ENCODE results near the gene SLIT3. TPM values are rescaled to one million over a fixed set of nuclear protein-coding genes. Genes with fewer than 3 reads are reported as not detected.

Gene SLIT3
- total RNA-seq, 4 donors from 2014 or later = 41.1 to 86.6 (median 62.7) TPM

DNA sequence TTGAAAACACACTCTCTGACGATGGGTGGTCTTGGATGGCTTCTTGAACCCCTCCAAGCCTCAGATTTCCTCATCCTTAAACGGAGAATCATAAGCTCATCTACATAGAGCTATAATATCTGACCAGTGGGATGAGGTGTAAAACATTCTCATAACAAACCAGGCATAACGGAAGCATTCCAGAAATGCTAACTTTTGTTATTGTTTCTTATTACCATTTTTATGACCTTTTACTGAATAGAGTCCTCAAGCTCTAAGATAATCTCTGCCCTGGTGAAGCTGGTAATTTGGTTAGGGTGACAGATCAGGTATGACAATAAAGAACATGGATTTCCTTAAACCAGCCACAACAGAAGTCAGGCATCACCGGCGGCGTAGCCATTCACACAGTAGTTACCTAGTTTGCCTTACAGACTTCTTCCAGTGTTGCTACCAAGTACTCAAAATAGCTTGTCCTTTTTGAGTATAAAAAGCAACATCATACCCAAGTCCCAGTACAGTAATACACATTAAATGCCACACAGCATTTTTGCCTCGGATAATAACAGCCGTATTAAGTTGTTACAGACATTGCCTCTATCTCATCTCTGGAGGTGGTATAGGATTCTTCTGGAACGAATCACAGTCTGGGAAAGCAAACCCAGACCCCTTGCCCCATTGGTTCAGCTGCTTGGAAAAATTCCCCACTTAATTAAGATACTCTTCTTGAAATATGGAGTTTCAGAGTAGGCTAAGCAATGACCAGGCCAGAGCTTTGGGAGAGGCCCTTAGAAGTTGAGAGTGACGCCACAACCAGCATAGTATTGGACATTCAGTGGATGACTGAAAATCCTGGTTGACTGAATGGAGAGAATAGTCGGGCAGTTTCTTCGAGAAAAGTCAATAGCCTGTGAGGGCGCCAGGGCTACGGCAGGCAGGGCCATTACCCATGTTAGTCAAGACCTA is 252.5 kb downstream of the SLIT3 start:
- TF ChIP-seq, protein P1, sequence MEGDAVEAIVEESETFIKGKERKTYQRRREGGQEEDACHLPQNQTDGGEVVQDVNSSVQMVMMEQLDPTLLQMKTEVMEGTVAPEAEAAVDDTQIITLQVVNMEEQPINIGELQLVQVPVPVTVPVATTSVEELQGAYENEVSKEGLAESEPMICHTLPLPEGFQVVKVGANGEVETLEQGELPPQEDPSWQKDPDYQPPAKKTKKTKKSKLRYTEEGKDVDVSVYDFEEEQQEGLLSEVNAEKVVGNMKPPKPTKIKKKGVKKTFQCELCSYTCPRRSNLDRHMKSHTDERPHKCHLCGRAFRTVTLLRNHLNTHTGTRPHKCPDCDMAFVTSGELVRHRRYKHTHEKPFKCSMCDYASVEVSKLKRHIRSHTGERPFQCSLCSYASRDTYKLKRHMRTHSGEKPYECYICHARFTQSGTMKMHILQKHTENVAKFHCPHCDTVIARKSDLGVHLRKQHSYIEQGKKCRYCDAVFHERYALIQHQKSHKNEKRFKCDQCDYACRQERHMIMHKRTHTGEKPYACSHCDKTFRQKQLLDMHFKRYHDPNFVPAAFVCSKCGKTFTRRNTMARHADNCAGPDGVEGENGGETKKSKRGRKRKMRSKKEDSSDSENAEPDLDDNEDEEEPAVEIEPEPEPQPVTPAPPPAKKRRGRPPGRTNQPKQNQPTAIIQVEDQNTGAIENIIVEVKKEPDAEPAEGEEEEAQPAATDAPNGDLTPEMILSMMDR (IDR thresholded peaks at IDR 0.05) = no peak
- TF ChIP-seq EP300 (IDR thresholded peaks at IDR 0.05) (no peak), POLR2AphosphoS5 (IDR thresholded peaks at IDR 0.05) (no peak), POLR2A (IDR thresholded peaks at IDR 0.05; ENCODE audit: low read depth) (no peak)
- no peaks in the 10 kb centered on the region for H3K36me3 ChIP-seq
- H3K4me1 ChIP-seq = peaks cover 0 to 14% (median 10%) of the 10 kb centered on the region in 4 donors
- no peak for DNase-seq (ENCODE audit: extremely low spot score)
- intact Hi-C loops (cut with DNase I) = no loop called here
- H3K27me3 ChIP-seq = no peaks in the 10 kb centered on the region
- no peaks in the 10 kb centered on the region for H3K9me3 ChIP-seq
- H3K27ac ChIP-seq (replicated peaks in 1 of 4) = no peak overlapping the region
- H3K4me3 ChIP-seq = no peak overlapping the region
- WGBS = 93% methylated on average over 14 of the region's 14 CpGs

DNA sequence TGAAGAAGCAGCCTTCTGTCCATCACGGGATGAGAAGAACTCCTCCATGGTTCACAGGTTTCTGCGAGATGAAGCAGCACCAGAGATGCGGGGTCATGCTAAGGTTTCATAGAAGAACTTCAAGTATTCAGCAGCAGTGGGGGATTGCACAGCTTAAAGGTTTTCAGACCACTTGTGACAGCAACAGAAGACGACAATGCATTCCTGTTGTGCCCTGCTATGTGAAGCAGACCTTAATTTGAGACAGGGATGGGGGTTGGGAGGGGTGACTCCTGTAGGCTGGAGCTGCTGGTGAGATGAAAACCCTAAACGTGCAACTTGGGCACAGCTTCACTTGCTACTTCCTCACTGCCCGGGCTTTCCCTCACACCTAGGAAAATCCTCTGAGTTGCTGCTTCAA is 256.0 kb downstream of the SLIT3 start:
- H3K36me3 ChIP-seq = no peaks in the 10 kb centered on the region
- WGBS = 81% methylated on average over 6 of the region's 6 CpGs
- H3K27ac ChIP-seq (replicated peaks in 1 of 4) = no peak overlapping the region
- no peaks in the 10 kb centered on the region for H3K27me3 ChIP-seq
- no peak for DNase-seq (ENCODE audit: extremely low spot score)
- peaks cover 0 to 4% (median under 1%) of the 10 kb centered on the region in 4 donors for H3K4me1 ChIP-seq
- no peak overlapping the region for H3K4me3 ChIP-seq
- H3K9me3 ChIP-seq = no peaks in the 10 kb centered on the region
- intact Hi-C loops (cut with DNase I) = no loop called here
- TF ChIP-seq POLR2A (IDR thresholded peaks at IDR 0.05; ENCODE audit: low read depth) = no peak
- TF ChIP-seq, protein P1 (IDR thresholded peaks at IDR 0.05) = no peak
- TF ChIP-seq EP300 (IDR thresholded peaks at IDR 0.05) = no peak
- no peak for TF ChIP-seq POLR2AphosphoS5 (IDR thresholded peaks at IDR 0.05)

DNA sequence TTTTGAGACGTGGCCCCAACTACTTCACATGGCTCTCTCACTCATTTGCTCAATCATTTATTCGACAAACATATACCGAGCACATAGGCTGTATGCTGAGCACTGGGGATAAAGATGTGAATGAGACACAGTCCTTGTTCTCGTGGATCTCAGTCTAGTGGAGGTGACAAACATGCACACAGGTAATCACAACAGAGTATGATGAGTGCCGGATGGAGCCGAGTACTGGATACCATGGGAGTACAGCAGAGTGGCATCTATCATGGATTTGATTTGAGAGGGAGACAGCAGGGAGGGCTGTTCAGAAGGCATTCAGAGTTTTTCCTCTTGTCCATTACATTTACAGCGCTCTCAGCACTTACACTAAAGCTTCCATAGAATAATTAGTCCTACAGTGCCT is 259.8 kb downstream of the SLIT3 start:
- Histone ChIP-seq H3K27me3 (no peaks in the 10 kb centered on the region), H3K9me3 (no peaks in the 10 kb centered on the region), H3K4me1 (peaks cover 0 to 7% (median 2%) of the 10 kb centered on the region in 4 donors), H3K27ac (replicated peaks in 1 of 4) (no peak overlapping the region), H3K36me3 (no peaks in the 10 kb centered on the region), H3K4me3 (no peak overlapping the region)
- TF ChIP-seq, protein P1 (IDR thresholded peaks at IDR 0.05) = no peak
- no peak for TF ChIP-seq POLR2AphosphoS5 (IDR thresholded peaks at IDR 0.05)
- no peak for TF ChIP-seq POLR2A (IDR thresholded peaks at IDR 0.05; ENCODE audit: low read depth)
- intact Hi-C loops (cut with DNase I) = no loop called here
- no peak for DNase-seq (ENCODE audit: extremely low spot score)
- 93% methylated on average over 7 of the region's 7 CpGs for WGBS

DNA sequence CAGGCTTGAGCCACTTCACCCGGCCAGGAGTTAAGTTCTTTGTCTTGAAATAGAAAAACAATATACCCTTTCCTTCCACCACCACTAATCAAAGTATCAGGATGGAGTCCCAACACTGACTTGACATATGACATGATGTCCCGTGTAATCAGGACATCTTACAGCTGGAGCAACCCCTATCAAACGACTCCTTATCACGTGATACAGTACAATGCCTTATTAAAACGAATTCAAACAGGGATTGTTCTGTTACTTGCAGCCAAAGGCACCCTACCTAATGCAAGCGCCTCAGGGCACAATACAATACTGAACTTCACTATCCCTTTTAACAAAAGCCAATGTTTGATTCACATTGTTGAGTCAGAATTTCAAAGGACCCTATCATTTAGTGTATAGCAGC is 261.3 kb downstream of the SLIT3 start:
- H3K36me3 ChIP-seq = no peaks in the 10 kb centered on the region
- no peak overlapping the region for H3K4me3 ChIP-seq
- TF ChIP-seq EP300 (IDR thresholded peaks at IDR 0.05) (no peak), POLR2A (IDR thresholded peaks at IDR 0.05; ENCODE audit: low read depth) (no peak), POLR2AphosphoS5 (IDR thresholded peaks at IDR 0.05) (no peak)
- TF ChIP-seq, protein P1 (IDR thresholded peaks at IDR 0.05) = no peak
- WGBS = 91% methylated on average over 6 of the region's 6 CpGs
- peaks cover 0 to 7% (median 3%) of the 10 kb centered on the region in 4 donors for H3K4me1 ChIP-seq
- no peak overlapping the region for H3K27ac ChIP-seq (replicated peaks in 1 of 4)
- no peak for DNase-seq (ENCODE audit: extremely low spot score)
- H3K27me3 ChIP-seq = no peaks in the 10 kb centered on the region
- intact Hi-C loops (cut with DNase I) = no loop called here
- no peaks in the 10 kb centered on the region for H3K9me3 ChIP-seq

Data from esophagus muscularis mucosa (tissue), 4 donors.